ENCODE measurements around the gene FGF6. TPM values are rescaled to one million over a fixed set of nuclear protein-coding genes. Genes with fewer than 3 reads are reported as not detected.

FGF6 gene
- total RNA-seq, 2 experiments from 2014 or later, result not detected

GRCh38 chr12:4434706-4435425 is 10.7 kb downstream of the FGF6 start:
- no peak overlapping the region for H3K4me3 ChIP-seq (ENCODE audit: low read depth, low read length, poor library complexity, severe bottlenecking)
- DNase-seq (ENCODE audit: low spot score), result no peak
- BruUV-seq (replicated peaks), result no TSS peak
- no peaks in the 10 kb centered on the region for H4K20me1 ChIP-seq (ENCODE audit: insufficient read depth, low read length)
- peak overlapping the region; percentile 58; the same call in 1 of the 2 replicates for H2AFZ ChIP-seq (ENCODE audit: low read length)
- intact Hi-C loops (cut with micrococcal nuclease; ENCODE audit: unreplicated experiment), result no loop called here
- H3K9me2 ChIP-seq (ENCODE audit: insufficient read depth, low read length), result no peaks in the 10 kb centered on the region
- no peak overlapping the region for H3K4me2 ChIP-seq (ENCODE audit: low read length)
- H3K79me2 ChIP-seq (ENCODE audit: insufficient read depth, low read depth, low read length), result no peaks in the 10 kb centered on the region
- no peak for TF ChIP-seq CTCF (conservative IDR thresholded peaks at IDR 0.05; ENCODE audit: low read length)
- TF ChIP-seq EZH2phosphoT487 (IDR thresholded peaks at IDR 0.05; ENCODE audit: borderline replicate concordance, low read depth, low read length), result no peak
- ChIA-PET CTCF (ENCODE audit: unreplicated experiment) (no interaction called here), POLR2A (interaction anchor here (0.5 kb wide), 1 partner anchor 25 kb away, joined by 4 read pairs; no protein-coding TSS in a partner anchor)
- no peak overlapping the region for H3K27ac ChIP-seq (ENCODE audit: low read depth, low read length, poor library complexity, severe bottlenecking)
- H3K36me3 ChIP-seq (ENCODE audit: insufficient read depth, low read length), result no peaks in the 10 kb centered on the region
- 0 out of 2 replicates have a peak, but pooled peaks cover 4% of the 10 kb centered on the region for H3K9me3 ChIP-seq (ENCODE audit: low read length)
- peaks cover 5% of the 10 kb centered on the region for H3K4me1 ChIP-seq (ENCODE audit: insufficient read depth, low read length, poor library complexity, severe bottlenecking)

- no peak overlapping the region for H3K4me3 ChIP-seq (ENCODE audit: low read depth, low read length, poor library complexity, severe bottlenecking)
- H3K36me3 ChIP-seq (ENCODE audit: insufficient read depth, low read length), result no peaks in the 10 kb centered on the region
- no peak for DNase-seq (ENCODE audit: low spot score)
- intact Hi-C loops (cut with micrococcal nuclease; ENCODE audit: unreplicated experiment), result no loop called here
- POLR2A ChIA-PET, result interaction anchor here (0.5 kb wide), 1 partner anchor 26 kb away, joined by 4 read pairs; no protein-coding TSS in a partner anchor
- no TSS peak for BruUV-seq (replicated peaks)
- H3K27ac ChIP-seq (ENCODE audit: low read depth, low read length, poor library complexity, severe bottlenecking), result no peak overlapping the region
- CTCF ChIA-PET (ENCODE audit: unreplicated experiment), result no interaction called here
- 0 out of 2 replicates have a peak, but pooled peaks cover 4% of the 10 kb centered on the region for H3K9me3 ChIP-seq (ENCODE audit: low read length)
- no peaks in the 10 kb centered on the region for H4K20me1 ChIP-seq (ENCODE audit: insufficient read depth, low read length)
- H2AFZ ChIP-seq (ENCODE audit: low read length), result peak overlapping the region; percentile 58; the same call in 1 of the 2 replicates
- no peak for TF ChIP-seq CTCF (conservative IDR thresholded peaks at IDR 0.05; ENCODE audit: low read length)
- no peak for TF ChIP-seq EZH2phosphoT487 (IDR thresholded peaks at IDR 0.05; ENCODE audit: borderline replicate concordance, low read depth, low read length)
- H3K4me1 ChIP-seq (ENCODE audit: insufficient read depth, low read length, poor library complexity, severe bottlenecking), result peaks cover 2% of the 10 kb centered on the region
- H3K4me2 ChIP-seq (ENCODE audit: low read length), result no peak overlapping the region
- H3K79me2 ChIP-seq (ENCODE audit: insufficient read depth, low read depth, low read length), result no peaks in the 10 kb centered on the region
- no peaks in the 10 kb centered on the region for H3K9me2 ChIP-seq (ENCODE audit: insufficient read depth, low read length)
Observed at GRCh38 chr12:4434301-4434700, 11.3 kb downstream of the FGF6 start.

- H3K9me2 ChIP-seq (ENCODE audit: insufficient read depth, low read length), result no peaks in the 10 kb centered on the region
- no peak for TF ChIP-seq CTCF (conservative IDR thresholded peaks at IDR 0.05; ENCODE audit: low read length)
- no peak for TF ChIP-seq EZH2phosphoT487 (IDR thresholded peaks at IDR 0.05; ENCODE audit: borderline replicate concordance, low read depth, low read length)
- H3K4me2 ChIP-seq (ENCODE audit: low read length), result no peak overlapping the region
- BruUV-seq (replicated peaks), result no TSS peak
- no peak overlapping the region for H2AFZ ChIP-seq (ENCODE audit: low read length)
- H3K4me3 ChIP-seq (ENCODE audit: low read depth, low read length, poor library complexity, severe bottlenecking), result no peak overlapping the region
- ChIA-PET POLR2A (no interaction called here), CTCF (ENCODE audit: unreplicated experiment) (no interaction called here)
- 0 out of 2 replicates have a peak, but pooled peaks cover 4% of the 10 kb centered on the region for H3K9me3 ChIP-seq (ENCODE audit: low read length)
- no peaks in the 10 kb centered on the region for H3K36me3 ChIP-seq (ENCODE audit: insufficient read depth, low read length)
- no peak overlapping the region for H3K27ac ChIP-seq (ENCODE audit: low read depth, low read length, poor library complexity, severe bottlenecking)
- H3K4me1 ChIP-seq (ENCODE audit: insufficient read depth, low read length, poor library complexity, severe bottlenecking), result no peaks in the 10 kb centered on the region
- intact Hi-C loops (cut with micrococcal nuclease; ENCODE audit: unreplicated experiment), result no loop called here
- no peaks in the 10 kb centered on the region for H3K79me2 ChIP-seq (ENCODE audit: insufficient read depth, low read depth, low read length)
- no peak for DNase-seq (ENCODE audit: low spot score)
- H4K20me1 ChIP-seq (ENCODE audit: insufficient read depth, low read length), result no peaks in the 10 kb centered on the region
Observed at GRCh38 chr12:4433745-4434058, 11.9 kb downstream of the FGF6 start.

All from OCI-LY7 (cell line).